ENCODE results near the gene PHLDA1. TPM values are rescaled to one million over a fixed set of nuclear protein-coding genes. Genes with fewer than 3 reads are reported as not detected.

The PHLDA1 gene
- 26.7 and 31.5 TPM in 2 replicates for total RNA-seq

GRCh38 chr12:76031414-76032042, at the start of gene PHLDA1:
PHLDA1 (minus strand) TSS chr12:76031776.

Other genes with a start within 250 kb of the PHLDA1 start
- gene NAP1L1, start 52.9 kb upstream of the PHLDA1 start, total RNA-seq = 269 and 399 TPM in 2 replicates